Measurements from ENCODE around the gene MCM7.

- TF ChIP-seq PCBP2 (optimal IDR thresholded peaks at IDR 0.05; ENCODE audit: low read depth, low read length, poor library complexity, severe bottlenecking) (no peak), U2AF2 (IDR thresholded peaks at IDR 0.05; ENCODE audit: low read depth, low read length) (no peak), ZNF431 (CRISPR knock-in tag; IDR thresholded peaks at IDR 0.05; ENCODE audit: borderline replicate concordance, low read depth) (no peak), RNF2 (conservative IDR thresholded peaks at IDR 0.05; ENCODE audit: low read depth) (no peak), BCL6 (CRISPR knock-in tag; IDR thresholded peaks at IDR 0.05) (no peak), GABPA (IDR thresholded peaks at IDR 0.05; ENCODE audit: low read depth, low read length) (no peak), GABPA (CRISPR knock-in tag; IDR thresholded peaks at IDR 0.05; ENCODE audit: low read depth) (no peak), ZNF235 (CRISPR knock-in tag; IDR thresholded peaks at IDR 0.05; ENCODE audit: borderline replicate concordance) (no peak), EZH2 (conservative IDR thresholded peaks at IDR 0.05; ENCODE audit: low read depth, low read length) (no peak), ZBTB44 (CRISPR knock-in tag; IDR thresholded peaks at IDR 0.05) (no peak)
Observed at GRCh38 chr7:100064162-100064561, 37.0 kb downstream of the MCM7 start.

Data from HepG2 (cell line).